ENCODE results near the gene DNAAF5.
A peak's percentile ranks its signal among the peaks of the same experiment; 100 is the strongest.

Gene DNAAF5

DNA sequence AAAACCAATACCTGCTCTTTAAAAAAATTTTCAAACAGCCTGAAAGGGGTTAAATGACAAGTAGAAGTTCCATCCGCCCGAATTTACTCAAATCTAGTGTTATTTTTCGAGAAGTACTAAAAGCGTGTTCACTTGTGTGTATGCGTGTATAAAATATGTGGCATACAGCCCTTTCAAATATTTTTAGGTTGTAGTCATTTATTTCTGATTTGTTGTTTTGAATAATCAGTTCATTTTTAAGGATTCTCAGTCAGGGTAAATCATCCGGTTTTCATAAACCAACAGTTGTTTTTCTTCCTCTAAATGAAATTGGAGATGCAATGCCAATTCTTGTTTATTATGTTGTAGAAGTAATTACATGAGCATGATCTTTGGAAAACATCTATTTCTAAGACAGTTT, 98.9 kb downstream of the DNAAF5 start:
- Histone ChIP-seq H3K27me3 (ENCODE audit: control insufficient read depth in 1 of 2, insufficient read depth in 1 of 2, low read length in 2 of 2) (no peaks in the 10 kb centered on the region), H3K9me3 (ENCODE audit: control insufficient read depth, low read length) (no peaks in the 10 kb centered on the region), H3K18ac (ENCODE audit: low read depth in 1 of 2, low read length in 2 of 2) (no peak overlapping the region), H3K36me3 (ENCODE audit: control insufficient read depth in 1 of 2, insufficient read depth in 2 of 2, low read depth in 1 of 2, low read length in 2 of 2) (peaks cover 17 to 22% of the 10 kb centered on the region in 2 experiments), H2BK15ac (ENCODE audit: low read depth, poor library complexity, severe bottlenecking) (no peak overlapping the region), H3K14ac (ENCODE audit: low read length in 2 of 2) (no peak overlapping the region), H3K4me3 (ENCODE audit: insufficient read depth in 1 of 2, low read depth in 1 of 2, low read length in 2 of 2) (peak overlapping the region in 1 of 2 experiments; percentile 48), H4K91ac (ENCODE audit: low read length) (no peak overlapping the region), H3K4me1 (ENCODE audit: control insufficient read depth, insufficient read depth, low read depth, low read length) (peaks cover 15% of the 10 kb centered on the region), H3K27ac (ENCODE audit: low read length, poor library complexity, severe bottlenecking) (no peak overlapping the region), H2AFZ (ENCODE audit: low read depth, low read length) (no peak overlapping the region), H4K8ac (ENCODE audit: low read length) (no peak overlapping the region), H3K79me1 (replicated peaks; ENCODE audit: low read length, poor library complexity, severe bottlenecking) (peaks cover 6% of the 10 kb centered on the region), H3K4me2 (ENCODE audit: low read length, poor library complexity, severe bottlenecking) (no peak overlapping the region), H3K23ac (ENCODE audit: low read length in 2 of 2) (no peak overlapping the region), H2BK120ac (ENCODE audit: low read depth, low read length) (no peak overlapping the region), H3K4ac (ENCODE audit: low read depth in 1 of 2, low read length in 2 of 2) (no peak overlapping the region), H2BK5ac (ENCODE audit: low read depth, low read length, poor library complexity, severe bottlenecking) (no peak overlapping the region), H3K9ac (ENCODE audit: low read length) (peak overlapping the region; percentile 88), H2BK12ac (ENCODE audit: low read length in 2 of 2) (no peak overlapping the region), H2AK5ac (ENCODE audit: low read length, severe bottlenecking) (no peak overlapping the region)
- WGBS, result 86% methylated on average over 5 of the region's 6 CpGs
- DNase-seq, result no peak

DNA sequence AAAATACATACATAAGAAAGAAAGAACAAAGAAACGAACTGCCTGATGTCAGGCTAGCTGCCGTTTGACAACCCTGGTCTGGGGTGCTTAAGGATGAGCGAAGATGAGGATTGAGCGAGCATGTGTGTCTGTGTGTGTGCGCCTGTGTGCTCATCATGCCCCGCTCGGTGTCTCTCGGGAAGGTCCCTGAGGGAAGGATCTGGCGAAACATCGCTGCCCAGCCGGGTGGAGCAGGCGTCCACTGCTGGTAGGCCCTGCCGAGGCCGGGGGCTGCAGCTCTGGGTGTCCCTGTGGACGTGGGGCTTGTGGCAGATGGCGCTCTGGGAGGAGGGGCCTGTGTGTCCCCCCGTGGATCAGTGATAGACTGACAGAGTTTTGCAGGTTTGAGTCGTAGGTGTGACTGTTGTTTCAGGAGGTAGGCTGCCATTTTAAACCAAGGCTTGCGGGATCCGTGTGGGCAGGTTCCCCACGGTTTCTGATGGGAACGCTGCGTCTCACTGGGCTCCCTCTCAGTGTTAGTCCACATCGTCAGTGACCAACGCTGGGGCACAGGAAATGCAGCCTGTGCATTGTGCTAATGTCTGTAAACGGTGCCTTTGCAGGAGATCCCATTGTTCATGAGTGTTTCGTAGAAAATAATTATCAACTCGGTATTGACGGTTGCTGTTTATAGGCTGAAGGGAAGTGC, 99.9 kb downstream of the DNAAF5 start:
- Histone ChIP-seq H3K27me3 (ENCODE audit: control insufficient read depth in 1 of 2, insufficient read depth in 1 of 2, low read length in 2 of 2) (no peaks in the 10 kb centered on the region), H3K4ac (ENCODE audit: low read depth in 1 of 2, low read length in 2 of 2) (no peak overlapping the region), H3K79me1 (replicated peaks; ENCODE audit: low read length, poor library complexity, severe bottlenecking) (peaks cover 10% of the 10 kb centered on the region), H4K8ac (ENCODE audit: low read length) (no peak overlapping the region), H3K9ac (ENCODE audit: low read length) (peak overlapping the region; percentile 88), H3K18ac (ENCODE audit: low read depth in 1 of 2, low read length in 2 of 2) (no peak overlapping the region), H3K14ac (ENCODE audit: low read length in 2 of 2) (peak overlapping the region in 1 of 2 experiments; percentile 61), H2BK12ac (ENCODE audit: low read length in 2 of 2) (peak overlapping the region in 1 of 2 experiments; percentile 45), H3K27ac (ENCODE audit: low read length, poor library complexity, severe bottlenecking) (no peak overlapping the region), H2BK5ac (ENCODE audit: low read depth, low read length, poor library complexity, severe bottlenecking) (no peak overlapping the region), H2AFZ (ENCODE audit: low read depth, low read length) (no peak overlapping the region), H3K23ac (ENCODE audit: low read length in 2 of 2) (no peak overlapping the region), H2AK5ac (ENCODE audit: low read length, severe bottlenecking) (no peak overlapping the region), H3K4me2 (ENCODE audit: low read length, poor library complexity, severe bottlenecking) (no peak overlapping the region), H3K9me3 (ENCODE audit: control insufficient read depth, low read length) (no peaks in the 10 kb centered on the region), H4K91ac (ENCODE audit: low read length) (no peak overlapping the region), H3K4me1 (ENCODE audit: control insufficient read depth, insufficient read depth, low read depth, low read length) (peaks cover 19% of the 10 kb centered on the region), H3K36me3 (ENCODE audit: control insufficient read depth in 1 of 2, insufficient read depth in 2 of 2, low read depth in 1 of 2, low read length in 2 of 2) (peaks cover 17 to 22% of the 10 kb centered on the region in 2 experiments), H2BK15ac (ENCODE audit: low read depth, poor library complexity, severe bottlenecking) (no peak overlapping the region), H3K4me3 (ENCODE audit: insufficient read depth in 1 of 2, low read depth in 1 of 2, low read length in 2 of 2) (peak overlapping the region in 1 of 2 experiments; percentile 31), H2BK120ac (ENCODE audit: low read depth, low read length) (no peak overlapping the region)
- no peak for DNase-seq
- 87% methylated on average over 29 of the region's 29 CpGs for WGBS

DNA sequence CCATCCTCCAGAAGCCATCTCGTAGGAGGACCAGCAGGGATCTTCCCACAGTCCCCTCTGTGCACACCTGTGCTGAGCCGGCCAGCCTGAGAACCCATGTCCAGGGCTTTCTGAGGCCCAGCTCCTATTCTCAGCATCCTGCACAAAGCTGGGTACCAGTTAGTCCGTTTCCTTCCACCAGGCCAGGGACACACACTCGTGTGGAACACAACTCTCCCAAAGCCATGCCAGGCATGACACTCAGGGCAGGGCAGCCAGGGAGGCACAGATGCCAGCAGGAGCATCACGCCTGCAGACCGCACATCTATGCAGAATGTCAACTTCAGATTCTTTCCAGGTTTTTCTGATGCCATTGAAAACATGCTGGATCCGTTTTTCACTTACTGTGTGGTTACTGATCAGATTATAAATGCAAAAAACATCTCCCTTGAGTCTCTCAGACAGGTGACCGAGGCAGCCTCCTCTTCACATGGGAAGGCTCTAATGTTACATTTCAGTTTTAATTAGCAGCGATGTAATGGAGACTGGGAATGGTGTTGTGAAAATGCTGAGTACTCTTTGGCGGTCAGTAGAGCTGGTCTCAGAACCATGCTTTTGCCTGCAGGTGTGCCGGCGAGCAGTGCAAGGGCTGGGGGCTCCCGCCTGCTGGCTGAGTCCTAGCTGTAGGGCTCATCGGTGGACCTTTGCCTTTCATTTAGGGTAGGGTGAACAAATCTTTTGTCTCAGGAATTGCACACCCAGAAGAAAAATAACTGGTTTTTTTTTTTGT, 102.5 kb downstream of the DNAAF5 start:
- WGBS, result 95% methylated on average over 14 of the region's 14 CpGs
- no peak overlapping the region for H3K14ac ChIP-seq (ENCODE audit: low read length in 2 of 2)
- H2AK5ac ChIP-seq (ENCODE audit: low read length, severe bottlenecking), result no peak overlapping the region
- H3K27ac ChIP-seq (ENCODE audit: low read length, poor library complexity, severe bottlenecking), result no peak overlapping the region
- H3K18ac ChIP-seq (ENCODE audit: low read depth in 1 of 2, low read length in 2 of 2), result no peak overlapping the region
- H2BK12ac ChIP-seq (ENCODE audit: low read length in 2 of 2), result no peak overlapping the region
- no peak overlapping the region for H4K8ac ChIP-seq (ENCODE audit: low read length)
- H3K4ac ChIP-seq (ENCODE audit: low read depth in 1 of 2, low read length in 2 of 2), result no peak overlapping the region
- H3K9me3 ChIP-seq (ENCODE audit: control insufficient read depth, low read length), result no peaks in the 10 kb centered on the region
- H2BK120ac ChIP-seq (ENCODE audit: low read depth, low read length), result no peak overlapping the region
- H2BK5ac ChIP-seq (ENCODE audit: low read depth, low read length, poor library complexity, severe bottlenecking), result no peak overlapping the region
- H3K79me1 ChIP-seq (replicated peaks; ENCODE audit: low read length, poor library complexity, severe bottlenecking), result peaks cover 7% of the 10 kb centered on the region
- H3K4me3 ChIP-seq (ENCODE audit: insufficient read depth in 1 of 2, low read depth in 1 of 2, low read length in 2 of 2), result no peak overlapping the region
- H2BK15ac ChIP-seq (ENCODE audit: low read depth, poor library complexity, severe bottlenecking), result no peak overlapping the region
- peaks cover 11 to 16% of the 10 kb centered on the region in 2 experiments for H3K36me3 ChIP-seq (ENCODE audit: control insufficient read depth in 1 of 2, insufficient read depth in 2 of 2, low read depth in 1 of 2, low read length in 2 of 2)
- H3K27me3 ChIP-seq (ENCODE audit: control insufficient read depth in 1 of 2, insufficient read depth in 1 of 2, low read length in 2 of 2), result no peaks in the 10 kb centered on the region
- no peak overlapping the region for H4K91ac ChIP-seq (ENCODE audit: low read length)
- peaks cover 25% of the 10 kb centered on the region for H3K4me1 ChIP-seq (ENCODE audit: control insufficient read depth, insufficient read depth, low read depth, low read length)
- no peak overlapping the region for H3K23ac ChIP-seq (ENCODE audit: low read length in 2 of 2)
- no peak overlapping the region for H3K4me2 ChIP-seq (ENCODE audit: low read length, poor library complexity, severe bottlenecking)
- DNase-seq, result no peak
- no peak overlapping the region for H3K9ac ChIP-seq (ENCODE audit: low read length)
- no peak overlapping the region for H2AFZ ChIP-seq (ENCODE audit: low read depth, low read length)

DNA sequence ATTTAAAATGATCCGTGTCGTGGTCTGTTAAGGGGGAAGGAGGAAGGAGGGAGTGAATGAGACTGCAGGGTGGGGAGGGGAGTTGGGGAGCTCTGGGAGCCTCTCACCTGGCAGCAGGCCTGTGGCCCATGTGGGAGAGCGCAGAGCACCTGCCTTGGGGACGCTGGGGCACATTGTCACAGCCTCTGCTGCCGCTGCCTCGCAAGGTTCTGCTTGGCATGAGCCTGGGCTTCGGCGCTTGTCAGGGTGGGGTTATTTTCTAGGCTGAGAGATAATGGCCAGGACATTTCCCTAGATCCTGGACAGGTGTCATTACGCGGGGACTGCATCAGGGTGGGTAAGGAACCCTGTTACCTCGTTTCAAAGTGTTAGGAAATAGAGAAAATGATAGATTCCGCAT, 103.6 kb downstream of the DNAAF5 start:
- Histone ChIP-seq H2AFZ (ENCODE audit: low read depth, low read length) (no peak overlapping the region), H3K18ac (ENCODE audit: low read depth in 1 of 2, low read length in 2 of 2) (no peak overlapping the region), H3K4me2 (ENCODE audit: low read length, poor library complexity, severe bottlenecking) (no peak overlapping the region), H3K4me3 (ENCODE audit: insufficient read depth in 1 of 2, low read depth in 1 of 2, low read length in 2 of 2) (no peak overlapping the region), H3K9me3 (ENCODE audit: control insufficient read depth, low read length) (no peaks in the 10 kb centered on the region), H2BK15ac (ENCODE audit: low read depth, poor library complexity, severe bottlenecking) (peak overlapping the region; percentile 2), H3K79me1 (replicated peaks; ENCODE audit: low read length, poor library complexity, severe bottlenecking) (peaks cover 12% of the 10 kb centered on the region), H2BK12ac (ENCODE audit: low read length in 2 of 2) (no peak overlapping the region), H3K4ac (ENCODE audit: low read depth in 1 of 2, low read length in 2 of 2) (no peak overlapping the region), H3K27me3 (ENCODE audit: control insufficient read depth in 1 of 2, insufficient read depth in 1 of 2, low read length in 2 of 2) (no peaks in the 10 kb centered on the region), H3K23ac (ENCODE audit: low read length in 2 of 2) (no peak overlapping the region), H2BK120ac (ENCODE audit: low read depth, low read length) (no peak overlapping the region), H3K27ac (ENCODE audit: low read length, poor library complexity, severe bottlenecking) (no peak overlapping the region), H3K9ac (ENCODE audit: low read length) (peak overlapping the region; percentile 94), H3K14ac (ENCODE audit: low read length in 2 of 2) (no peak overlapping the region), H2BK5ac (ENCODE audit: low read depth, low read length, poor library complexity, severe bottlenecking) (no peak overlapping the region), H3K36me3 (ENCODE audit: control insufficient read depth in 1 of 2, insufficient read depth in 2 of 2, low read depth in 1 of 2, low read length in 2 of 2) (peaks cover 15 to 16% of the 10 kb centered on the region in 2 experiments), H4K8ac (ENCODE audit: low read length) (no peak overlapping the region), H4K91ac (ENCODE audit: low read length) (no peak overlapping the region), H3K4me1 (ENCODE audit: control insufficient read depth, insufficient read depth, low read depth, low read length) (peaks cover 26% of the 10 kb centered on the region), H2AK5ac (ENCODE audit: low read length, severe bottlenecking) (no peak overlapping the region)
- WGBS, result 91% methylated on average over 11 of the region's 12 CpGs
- DNase-seq, result no peak

Measured in mesenchymal stem cell (in vitro differentiated cells and primary cell).